Adrenal gland (tissue), 5 donors: ENCODE results near the gene PIGBOS1.

ENCODE experiments used
- POLR2A ChIP-seq, 2 donors: fragments of 450-650 bp; IDR thresholded peaks; one replicate each; pipeline ENCODE4 v1.6.1; 2017; ENCODE audit warnings: antibody characterized with exemption in 2 of 2, mild to moderate bottlenecking in 2 of 2, moderate library complexity in 1 of 2
- TF ChIP-seq, protein P1 (sequence below), 6 experiments: fragments of 450-650 bp in 4 of 6; fragments of 200-600 bp in 2 of 6; sonication (generic) in 1 of 6; IDR thresholded peaks; 1 replicate in 5 of 6; 2 replicates in 1 of 6; pipeline versions ENCODE4 v1.5.1 to v1.8.0; 2016 to 2021; ENCODE audit warnings: antibody characterized with exemption in 6 of 6, mild to moderate bottlenecking in 2 of 6, moderate library complexity in 1 of 6
- donor health status: DM: no; HTN: no; CAD: no.

DNA sequence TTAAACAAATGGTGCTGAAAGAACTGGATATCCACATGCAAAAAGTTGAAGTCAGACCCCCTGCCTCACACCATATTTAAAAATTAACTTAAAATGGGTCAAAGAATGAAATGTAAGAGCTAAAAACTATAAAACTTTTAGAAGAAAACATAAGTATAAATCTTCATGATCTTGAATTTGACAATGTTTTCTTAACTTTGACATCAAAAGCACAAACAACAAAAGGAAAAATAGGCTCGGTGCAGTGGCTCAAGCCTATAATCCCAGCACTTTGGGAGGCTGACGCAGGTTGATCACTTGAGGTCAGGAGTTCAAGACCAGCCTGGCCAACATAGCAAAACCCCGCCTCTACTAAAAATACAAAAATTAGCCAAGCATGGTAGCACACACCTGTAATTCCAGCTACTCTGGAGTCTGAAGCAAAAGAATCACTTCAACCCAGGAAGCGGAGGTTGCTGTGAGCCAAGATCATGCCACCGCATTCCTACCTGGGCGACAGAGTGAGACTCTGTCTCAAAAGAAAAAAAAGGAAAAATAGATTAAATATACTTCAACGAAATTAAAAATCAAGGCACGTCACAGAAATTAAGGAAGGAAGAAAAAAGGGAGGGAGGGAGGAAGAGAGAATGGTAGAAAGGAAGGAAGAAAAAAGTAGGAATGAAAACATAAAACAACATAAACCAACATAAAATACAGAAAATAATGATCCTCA lies 30.8 kb downstream of the PIGBOS1 start:
- TF ChIP-seq, protein P1, sequence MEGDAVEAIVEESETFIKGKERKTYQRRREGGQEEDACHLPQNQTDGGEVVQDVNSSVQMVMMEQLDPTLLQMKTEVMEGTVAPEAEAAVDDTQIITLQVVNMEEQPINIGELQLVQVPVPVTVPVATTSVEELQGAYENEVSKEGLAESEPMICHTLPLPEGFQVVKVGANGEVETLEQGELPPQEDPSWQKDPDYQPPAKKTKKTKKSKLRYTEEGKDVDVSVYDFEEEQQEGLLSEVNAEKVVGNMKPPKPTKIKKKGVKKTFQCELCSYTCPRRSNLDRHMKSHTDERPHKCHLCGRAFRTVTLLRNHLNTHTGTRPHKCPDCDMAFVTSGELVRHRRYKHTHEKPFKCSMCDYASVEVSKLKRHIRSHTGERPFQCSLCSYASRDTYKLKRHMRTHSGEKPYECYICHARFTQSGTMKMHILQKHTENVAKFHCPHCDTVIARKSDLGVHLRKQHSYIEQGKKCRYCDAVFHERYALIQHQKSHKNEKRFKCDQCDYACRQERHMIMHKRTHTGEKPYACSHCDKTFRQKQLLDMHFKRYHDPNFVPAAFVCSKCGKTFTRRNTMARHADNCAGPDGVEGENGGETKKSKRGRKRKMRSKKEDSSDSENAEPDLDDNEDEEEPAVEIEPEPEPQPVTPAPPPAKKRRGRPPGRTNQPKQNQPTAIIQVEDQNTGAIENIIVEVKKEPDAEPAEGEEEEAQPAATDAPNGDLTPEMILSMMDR (IDR thresholded peaks at IDR 0.05): no peak
- TF ChIP-seq POLR2A (IDR thresholded peaks at IDR 0.05): no peak
